HepG2 (cell line): ENCODE data around the gene BCAS3. TPM values are rescaled to one million over a fixed set of nuclear protein-coding genes. Genes with fewer than 3 reads are reported as not detected.

Experiments used
- ARID4A ChIP-seq: sonication (generic); formaldehyde crosslinking; IDR thresholded peaks from 2 replicates; pipeline ENCODE4 v1.5.0; 2020; ENCODE audit warnings: mild to moderate bottlenecking, missing genetic modification reagents, borderline replicate concordance
- DRAP1 ChIP-seq: IDR thresholded peaks from 2 replicates; pipeline ENCODE4 v1.6.1; 2016; ENCODE audit warnings: missing genetic modification reagents, missing compliant biosample characterization
- FOXP4 ChIP-seq: sonication (generic); formaldehyde crosslinking; IDR thresholded peaks from 2 replicates; pipeline ENCODE4 v1.4.0; 2020; ENCODE audit warnings: missing genetic modification reagents
- FUBP1 ChIP-seq: sonication (generic); formaldehyde crosslinking; IDR thresholded peaks from 2 replicates; pipeline ENCODE4 v1.5.1; 2020; ENCODE audit warnings: missing genetic modification reagents, mild to moderate bottlenecking, borderline replicate concordance
- IKZF5 ChIP-seq: IDR thresholded peaks from 2 replicates; pipeline ENCODE4 v1.6.1; 2018; ENCODE audit warnings: missing genetic modification reagents, mild to moderate bottlenecking, missing compliant biosample characterization
- KDM3A ChIP-seq: IDR thresholded peaks from 2 replicates; pipeline ENCODE4 v1.6.1; 2018; ENCODE audit warnings: low read depth, missing compliant biosample characterization
- KLF9 ChIP-seq: IDR thresholded peaks from 2 replicates; pipeline ENCODE4 v1.6.1; 2016; ENCODE audit warnings: low read depth
- LBX2 ChIP-seq: sonication (generic); formaldehyde crosslinking; IDR thresholded peaks from 2 replicates; pipeline ENCODE4 v1.5.0; 2020; ENCODE audit warnings: missing genetic modification reagents, mild to moderate bottlenecking, borderline replicate concordance
- MTF2 ChIP-seq: sonication (generic); formaldehyde crosslinking; IDR thresholded peaks from 2 replicates; pipeline ENCODE4 v1.5.0; 2020; ENCODE audit warnings: missing genetic modification reagents, borderline replicate concordance
- NFIB ChIP-seq: sonication (generic); formaldehyde crosslinking; IDR thresholded peaks from 2 replicates; pipeline ENCODE4 v1.9.0; 2021; ENCODE audit warnings: missing genetic modification reagents, mild to moderate bottlenecking, borderline replicate concordance
- POLR2G ChIP-seq: fragments of 200-400 bp; formaldehyde crosslinking; IDR thresholded peaks from 2 replicates; pipeline ENCODE4 v1.6.1; 2018; ENCODE audit warnings: mild to moderate bottlenecking, low read depth, low read length, moderate library complexity
- ZFP36L1 ChIP-seq: sonication (generic); formaldehyde crosslinking; IDR thresholded peaks from 2 replicates; pipeline ENCODE4 v1.8.0; 2022; ENCODE audit warnings: mild to moderate bottlenecking, missing genetic modification reagents, moderate library complexity
- ZNF234 ChIP-seq: sonication (generic); formaldehyde crosslinking; conservative IDR thresholded peaks from 2 replicates; pipeline ENCODE4 v1.5.1; 2020; ENCODE audit warnings: mild to moderate bottlenecking, missing genetic modification reagents
- ZNF615 ChIP-seq: sonication (generic); formaldehyde crosslinking; IDR thresholded peaks from 2 replicates; pipeline ENCODE4 v1.5.0; 2020; ENCODE audit warnings: mild to moderate bottlenecking, missing genetic modification reagents, borderline replicate concordance
- ZNF709 ChIP-seq: sonication (generic); formaldehyde crosslinking; IDR thresholded peaks from 2 replicates; pipeline ENCODE4 v1.5.0; 2020; ENCODE audit warnings: mild to moderate bottlenecking, missing genetic modification reagents
- ZNF878 ChIP-seq: sonication (generic); formaldehyde crosslinking; IDR thresholded peaks from 2 replicates; pipeline ENCODE4 v1.8.1; 2023; ENCODE audit warnings: mild to moderate bottlenecking, missing genetic modification reagents, moderate library complexity
- polyA plus RNA-seq, 8 experiments: library from polyadenylated mRNA; depleted of rRNA in 3 of 8; stranded (reverse) in 7 of 8; unstranded in 1 of 8; fragments of >200 nt; fragmentation: Illumina TruSeq in 4 of 8; extraction: Trizol in 4 of 8; gene quantifications; 2 replicates each; pipeline versions ENCODE4 v1.2.1 to v1.2.3, GENCODE V29; 2011 to 2016; ENCODE audit warnings: low read depth in 4 of 8, missing spikeins in 1 of 8, mixed read lengths in 1 of 8; ENCODE audit not compliant: insufficient read depth in 1 of 8
- total RNA-seq, 5 experiments: library from RNA; depleted of rRNA; stranded (reverse); fragments of >200 nt; fragmentation: Illumina TruSeq; extraction: Trizol; gene quantifications; 2 replicates each; pipeline ENCODE4 v1.2.3, GENCODE V29; 2016; ENCODE audit warnings: low read depth in 1 of 5

BCAS3 gene
- total and polyA plus RNA-seq, 2 of the 13 experiments (the other 11 are each of a cell fraction or from before 2014, with no cell fraction given), result 10.7 to 11.2 TPM

GRCh38 chr17:61393904-61394629 is 716.4 kb downstream of the BCAS3 start (continued):
- peak; percentile 31; the same call in 1 of the 2 replicates for TF ChIP-seq IKZF5 (CRISPR knock-in tag)
- no peak for TF ChIP-seq ZNF878 (CRISPR knock-in tag)
- 0 out of 2 replicates have a peak, but pooled peaks have one; percentile 62 for TF ChIP-seq ZNF709 (CRISPR knock-in tag)
- no peak for TF ChIP-seq ZFP36L1 (CRISPR knock-in tag)
- TF ChIP-seq ZNF234 (CRISPR knock-in tag), result no peak
- TF ChIP-seq ARID4A (CRISPR knock-in tag), result peak; percentile 45; the same call in 1 of the 2 replicates
- TF ChIP-seq MTF2 (CRISPR knock-in tag), result no peak
- TF ChIP-seq KDM3A (CRISPR knock-in tag), result 0 out of 2 replicates have a peak, but pooled peaks have one; percentile 28
- TF ChIP-seq DRAP1 (CRISPR knock-in tag), result peak; percentile 48
- TF ChIP-seq FOXP4, result peak; percentile 89
- no peak for TF ChIP-seq KLF9 (CRISPR knock-in tag)
- no peak; the same call in 1 of the 2 replicates for TF ChIP-seq ZNF615 (CRISPR knock-in tag)
- no peak for TF ChIP-seq NFIB (CRISPR knock-in tag)
- TF ChIP-seq FUBP1, result no peak
- peak; percentile 62 for TF ChIP-seq POLR2G
- TF ChIP-seq LBX2, result no peak
